ENCODE measurements around the gene SMR3B. TPM values are rescaled to one million over a fixed set of nuclear protein-coding genes. Genes with fewer than 3 reads are reported as not detected.

Gene SMR3B
- total and polyA plus RNA-seq, 9 donors = 0.77 TPM; not detected in 8

GRCh38 chr4:70365479-70365878, 17.5 kb upstream of the SMR3B start:
- Histone ChIP-seq H3K4me1 (ENCODE audit: insufficient read depth) (no peaks in the 10 kb centered on the region), H3K4me3 (no peak overlapping the region), H3K27ac (no peak overlapping the region), H3K9me3 (no peaks in the 10 kb centered on the region), H3K36me3 (no peaks in the 10 kb centered on the region), H3K27me3 (no peaks in the 10 kb centered on the region)
- 48 to 66% (median 55%) methylated on average over 2 of the region's 2 CpGs for WGBS, 3 donors
- TF ChIP-seq POLR2A (IDR thresholded peaks at IDR 0.05) = no peak
- no peak for TF ChIP-seq EP300 (IDR thresholded peaks at IDR 0.05)
- no peak for TF ChIP-seq CTCF (IDR thresholded peaks at IDR 0.05)
- DNase-seq = no peak
- intact Hi-C loops (cut with DNase I) = no loop called here

DNA sequence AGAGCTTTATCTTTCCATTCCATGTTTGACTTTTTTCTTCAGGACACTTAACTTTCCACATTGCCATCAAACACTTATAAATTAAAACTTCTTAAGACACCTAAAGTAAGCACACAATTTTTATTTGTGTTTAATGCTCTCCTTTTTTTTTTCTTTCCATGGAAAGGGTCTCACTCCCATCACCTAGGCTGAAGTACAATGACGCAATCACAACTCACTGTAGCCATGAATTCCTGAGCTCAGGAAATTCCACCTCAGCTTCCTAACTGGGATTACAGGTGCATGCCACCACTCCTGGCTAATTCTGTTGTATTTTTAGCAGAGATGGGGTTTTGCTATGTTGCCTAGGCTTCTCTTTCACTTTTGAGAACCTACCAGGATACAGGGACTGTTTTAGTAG, 15.1 kb upstream of the SMR3B start:
- WGBS, 3 donors = 88 to 94% (median 92%) methylated on average over 1 of the region's 1 CpG
- H3K27me3 ChIP-seq = no peaks in the 10 kb centered on the region
- intact Hi-C loops (cut with DNase I) = no loop called here
- no peak overlapping the region for H3K4me3 ChIP-seq
- no peak overlapping the region for H3K27ac ChIP-seq
- no peaks in the 10 kb centered on the region for H3K9me3 ChIP-seq
- H3K4me1 ChIP-seq (ENCODE audit: insufficient read depth) = no peaks in the 10 kb centered on the region
- TF ChIP-seq POLR2A (IDR thresholded peaks at IDR 0.05) (no peak), CTCF (IDR thresholded peaks at IDR 0.05) (no peak)
- no peaks in the 10 kb centered on the region for H3K36me3 ChIP-seq
- DNase-seq = no peak

DNA sequence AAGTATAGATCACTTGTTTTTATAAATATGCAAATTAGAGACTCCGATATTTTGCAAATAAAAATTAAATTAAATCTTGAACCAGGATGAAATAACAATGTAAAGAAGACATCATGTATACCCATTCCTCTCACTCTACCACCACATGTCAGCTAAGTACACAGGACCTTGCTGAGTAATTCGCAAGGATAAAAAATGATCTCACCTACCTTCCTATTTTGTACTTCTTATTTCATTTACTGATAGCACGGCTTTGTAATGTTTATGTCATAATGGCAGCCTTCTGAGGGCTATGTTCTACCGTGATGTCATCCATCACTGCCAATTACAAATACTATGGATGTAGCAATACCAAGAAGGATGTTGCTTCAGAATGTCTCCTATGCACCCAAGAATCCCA, 10.9 kb upstream of the SMR3B start:
- TF ChIP-seq CTCF (IDR thresholded peaks at IDR 0.05) (no peak), EP300 (IDR thresholded peaks at IDR 0.05) (no peak), POLR2A (IDR thresholded peaks at IDR 0.05) (no peak)
- no peaks in the 10 kb centered on the region for H3K9me3 ChIP-seq
- no peaks in the 10 kb centered on the region for H3K27me3 ChIP-seq
- no peaks in the 10 kb centered on the region for H3K36me3 ChIP-seq
- WGBS, 3 donors = 88 to 90% (median 89%) methylated on average over 4 of the region's 4 CpGs
- H3K4me1 ChIP-seq (ENCODE audit: insufficient read depth) = no peaks in the 10 kb centered on the region
- no peak overlapping the region for H3K4me3 ChIP-seq
- no peak for DNase-seq
- no peak overlapping the region for H3K27ac ChIP-seq
- intact Hi-C loops (cut with DNase I) = no loop called here

GRCh38 chr4:70372760-70373159, 10.2 kb upstream of the SMR3B start:
- no peak overlapping the region for H3K27ac ChIP-seq
- DNase-seq = no peak
- no peaks in the 10 kb centered on the region for H3K36me3 ChIP-seq
- no peaks in the 10 kb centered on the region for H3K9me3 ChIP-seq
- WGBS, 3 donors = 30 to 59% (median 34%) methylated on average over 3 of the region's 3 CpGs
- no peaks in the 10 kb centered on the region for H3K4me1 ChIP-seq (ENCODE audit: insufficient read depth)
- H3K27me3 ChIP-seq = no peaks in the 10 kb centered on the region
- intact Hi-C loops (cut with DNase I) = no loop called here
- TF ChIP-seq POLR2A (IDR thresholded peaks at IDR 0.05) (no peak), EP300 (IDR thresholded peaks at IDR 0.05) (no peak), CTCF (IDR thresholded peaks at IDR 0.05) (no peak)
- no peak overlapping the region for H3K4me3 ChIP-seq

DNA sequence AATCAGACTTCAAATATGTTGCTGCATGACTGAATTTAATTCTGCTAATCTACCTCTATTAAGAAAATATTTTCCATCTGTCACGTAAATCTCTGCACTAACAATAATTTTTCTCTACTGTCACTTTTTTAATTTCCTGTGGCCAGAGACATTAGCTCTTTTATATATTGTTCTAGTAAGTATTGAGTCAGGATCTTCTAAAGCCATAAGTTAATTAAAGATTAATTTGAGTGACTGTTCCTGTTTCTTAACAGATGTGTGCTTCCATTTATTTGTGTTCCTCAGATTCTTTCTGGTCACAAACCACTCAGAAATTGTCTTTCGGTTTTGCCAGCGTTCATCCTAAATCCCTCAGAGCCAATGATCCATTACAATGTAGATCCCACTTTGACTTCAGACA, 2.4 kb upstream of the SMR3B start:
- H3K27me3 ChIP-seq = no peaks in the 10 kb centered on the region
- intact Hi-C loops (cut with DNase I) = no loop called here

More for the DNA sequence above, 2.4 kb upstream of the SMR3B start:
- no peak for DNase-seq
- TF ChIP-seq EP300 (IDR thresholded peaks at IDR 0.05) = no peak
- no peak for TF ChIP-seq POLR2A (IDR thresholded peaks at IDR 0.05)
- no peak overlapping the region for H3K4me3 ChIP-seq
- H3K4me1 ChIP-seq (ENCODE audit: insufficient read depth) = no peaks in the 10 kb centered on the region
- no peak overlapping the region for H3K27ac ChIP-seq
- WGBS, 3 donors = 84 to 87% (median 87%) methylated on average over 3 of the region's 3 CpGs
- H3K9me3 ChIP-seq = no peaks in the 10 kb centered on the region
- no peaks in the 10 kb centered on the region for H3K36me3 ChIP-seq
